Tibial artery (tissue), 4 donors: ENCODE data around the gene RALB.

Experiments
- DNase-seq, 2 donors: peaks; one replicate each; pipeline ENCODE4 v3.0.0-alpha.2; 2019
- H3K27ac ChIP-seq, 2 donors: fragments of 200-600 bp; sonication (generic) in 1 of 2; 1 replicate in 1 of 2; 2 replicates in 1 of 2; pipeline ENCODE4 v1.5.1; 2018 to 2019; ENCODE audit warnings: mild to moderate bottlenecking in 1 of 2
- H3K27me3 ChIP-seq, 2 donors: fragments of 200-600 bp; sonication (generic) in 1 of 2; one replicate each; pipeline versions ENCODE4 v1.5.1 to v1.6.0; 2016 to 2019
- H3K36me3 ChIP-seq, 3 donors: fragments of 200-600 bp; sonication (generic) in 2 of 3; one replicate each; pipeline ENCODE4 v1.5.1; 2016 to 2019; ENCODE audit warnings: mild to moderate bottlenecking in 2 of 3
- H3K4me1 ChIP-seq, 4 donors: fragments of 200-600 bp; sonication (generic) in 2 of 4; 1 replicate in 3 of 4; 2 replicates in 1 of 4; pipeline ENCODE4 v1.5.1; 2016 to 2019
- H3K4me3 ChIP-seq, 2 donors: fragments of 200-600 bp; sonication (generic) in 1 of 2; 1 replicate in 1 of 2; 2 replicates in 1 of 2; pipeline ENCODE4 v1.5.1; 2018 to 2019; ENCODE audit warnings: mild to moderate bottlenecking in 2 of 2
- H3K9me3 ChIP-seq, 3 donors: fragments of 200-600 bp; sonication (generic) in 1 of 3; one replicate each; pipeline ENCODE4 v1.5.1; 2016 to 2019
- CTCF ChIP-seq, 2 experiments: fragments of 200-600 bp in 1 of 2; fragments of 450-650 bp in 1 of 2; IDR thresholded peaks; one replicate each; pipeline ENCODE4 v1.5.1; 2017 to 2019; ENCODE audit warnings: antibody characterized with exemption in 2 of 2, mild to moderate bottlenecking in 1 of 2, moderate library complexity in 1 of 2
- intact Hi-C: fragments of 100-400 bp; cut with DNase I; formaldehyde crosslinking; loops from one replicate; pipeline ENCODE4 v1.15.0; 2023; ENCODE audit warnings: low total_unique reads

The RALB gene

GRCh38 chr2:120206022-120206581 is 46.5 kb upstream of the RALB start:
- Histone ChIP-seq H3K27ac (no peak overlapping the region), H3K4me3 (no peak overlapping the region), H3K9me3 (no peaks in the 10 kb centered on the region), H3K4me1 (peaks cover 0 to 4% (median 0%) of the 10 kb centered on the region in 4 donors), H3K36me3 (peaks cover 0 to 6% (median 0%) of the 10 kb centered on the region in 3 donors), H3K27me3 (no peaks in the 10 kb centered on the region)
- peak in 1 of 2 experiments; percentile 9 for TF ChIP-seq CTCF (IDR thresholded peaks at IDR 0.05)
- intact Hi-C loops, result no loop called here
- no peak for DNase-seq

GRCh38 chr2:120208381-120209353 is 44.0 kb upstream of the RALB start:
- H3K9me3 ChIP-seq, result no peaks in the 10 kb centered on the region
- peaks cover 0 to 6% (median 0%) of the 10 kb centered on the region in 3 donors for H3K36me3 ChIP-seq
- DNase-seq, result no peak
- peaks cover 0 to 4% (median 0%) of the 10 kb centered on the region in 4 donors for H3K4me1 ChIP-seq
- TF ChIP-seq CTCF (IDR thresholded peaks at IDR 0.05), result no peak
- no peak overlapping the region for H3K4me3 ChIP-seq
- no peak overlapping the region for H3K27ac ChIP-seq
- H3K27me3 ChIP-seq, result no peaks in the 10 kb centered on the region
- intact Hi-C loops, result no loop called here

DNA sequence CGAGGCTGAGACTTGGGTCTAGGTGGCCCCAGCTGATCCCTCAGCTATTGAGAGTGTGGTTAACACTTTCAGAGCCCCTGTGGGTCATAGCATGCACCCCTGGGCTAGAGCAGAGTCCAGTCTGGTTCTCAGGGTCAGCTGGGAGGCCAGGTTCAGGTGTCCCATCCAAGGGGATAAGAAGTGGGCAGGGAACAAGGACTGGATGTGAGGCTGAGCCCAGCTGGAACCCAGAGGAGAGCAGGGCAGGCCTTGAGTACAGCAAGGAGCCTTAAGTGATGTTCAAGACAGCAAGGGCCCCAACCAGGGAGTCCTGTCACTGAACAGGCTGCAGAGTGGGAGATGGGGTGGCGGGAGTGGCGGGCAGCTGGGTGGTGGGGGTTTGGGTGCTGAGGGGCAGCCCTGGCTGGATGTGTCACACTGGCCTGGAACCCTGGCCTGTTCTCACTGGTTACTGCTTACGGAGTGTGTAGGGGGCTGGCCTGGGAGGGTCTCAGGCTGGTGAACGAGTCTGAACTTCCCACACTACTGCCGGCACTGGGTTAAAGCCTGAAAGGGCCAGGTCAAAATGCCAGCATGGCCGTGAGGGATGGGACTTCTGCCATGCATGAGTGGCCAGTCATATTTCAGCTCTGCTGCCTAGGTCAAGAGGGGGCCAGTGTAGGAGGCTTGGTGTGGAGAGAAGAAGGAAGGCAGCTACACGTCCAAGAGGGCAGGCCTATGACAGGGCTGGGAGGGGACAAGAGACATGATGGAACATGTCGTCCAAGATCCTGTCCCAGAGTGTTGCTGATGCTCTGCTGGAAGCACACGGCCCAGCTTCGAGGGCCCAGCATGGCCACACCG is 43.0 kb upstream of the RALB start:
- Histone ChIP-seq H3K27ac (no peak overlapping the region), H3K36me3 (peaks cover 0 to 6% (median 0%) of the 10 kb centered on the region in 3 donors), H3K4me3 (no peak overlapping the region), H3K9me3 (no peaks in the 10 kb centered on the region), H3K4me1 (no peaks in the 10 kb centered on the region), H3K27me3 (no peaks in the 10 kb centered on the region)
- TF ChIP-seq CTCF (IDR thresholded peaks at IDR 0.05), result no peak
- intact Hi-C loops, result no loop called here
- DNase-seq, result no peak

DNA sequence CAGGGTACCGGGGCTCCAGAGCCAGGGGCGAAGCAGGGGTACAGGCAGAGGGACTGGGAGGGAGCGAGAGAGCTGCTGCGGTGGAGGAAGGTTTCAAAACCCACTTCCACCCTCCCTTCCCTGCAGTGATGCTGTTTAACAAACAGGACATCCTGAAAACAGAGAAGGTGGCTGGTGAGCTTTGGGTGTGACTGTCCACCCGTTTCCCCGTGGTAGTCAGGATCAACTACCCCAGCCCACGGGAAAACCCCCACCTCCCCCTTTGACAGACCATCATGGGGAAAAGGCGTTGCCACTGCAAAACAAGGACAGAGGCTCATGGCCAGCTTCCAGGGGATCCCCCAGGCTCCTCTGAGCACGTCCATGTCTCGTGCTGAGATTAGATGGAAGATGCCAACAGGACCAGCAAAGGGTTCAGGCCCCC is 42.4 kb upstream of the RALB start:
- intact Hi-C loops, result no loop called here
- DNase-seq, result no peak
- Histone ChIP-seq H3K9me3 (no peaks in the 10 kb centered on the region), H3K27ac (no peak overlapping the region), H3K36me3 (peaks cover 0 to 6% (median 0%) of the 10 kb centered on the region in 3 donors), H3K4me3 (no peak overlapping the region), H3K4me1 (no peaks in the 10 kb centered on the region), H3K27me3 (no peaks in the 10 kb centered on the region)
- TF ChIP-seq CTCF (IDR thresholded peaks at IDR 0.05), result no peak

DNA sequence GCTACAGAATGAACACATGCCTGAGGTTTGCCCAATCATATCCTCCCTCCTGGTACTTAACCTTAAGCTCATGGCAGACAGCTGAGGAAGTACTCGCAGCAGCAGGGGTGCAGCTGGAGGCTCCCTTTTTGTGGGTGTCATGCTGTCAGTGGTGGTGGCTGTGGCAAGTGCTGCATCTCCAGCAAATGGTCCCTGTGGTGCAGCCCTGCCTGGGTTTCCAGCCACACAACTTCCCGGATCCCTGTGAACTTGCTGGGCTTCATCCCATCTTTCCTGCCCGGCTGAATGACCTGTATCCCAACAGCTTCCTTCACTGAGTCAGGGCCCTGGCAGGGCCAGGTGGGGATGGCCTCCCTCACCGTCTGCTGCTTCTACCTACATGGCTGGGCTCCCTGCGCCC is 34.5 kb upstream of the RALB start:
- Histone ChIP-seq H3K9me3 (no peaks in the 10 kb centered on the region), H3K4me3 (no peak overlapping the region), H3K27ac (no peak overlapping the region), H3K27me3 (no peaks in the 10 kb centered on the region), H3K36me3 (peaks cover 10 to 20% (median 18%) of the 10 kb centered on the region in 3 donors), H3K4me1 (peaks cover 0 to 19% (median 8%) of the 10 kb centered on the region in 4 donors)
- DNase-seq, result no peak
- no peak for TF ChIP-seq CTCF (IDR thresholded peaks at IDR 0.05)
- intact Hi-C loops, result no loop called here
